Left renal pelvis (tissue), 4 donors: ENCODE results near the gene PRKN. TPM values are rescaled to one million over a fixed set of nuclear protein-coding genes. Genes with fewer than 3 reads are reported as not detected.

Experiments
- DNase-seq, 4 donors: peaks; one replicate each; pipeline ENCODE4 v3.0.0-alpha.2; 2013; ENCODE audit warnings: low read depth in 4 of 4, low spot score in 3 of 4
- polyA plus RNA-seq, 4 donors: library from polyadenylated mRNA; unstranded; fragments of 120-200 nt; gene quantifications; one replicate each; pipeline ENCODE4 v1.2.1, GENCODE V29; 2013; ENCODE audit not compliant: insufficient read length in 4 of 4

PRKN gene
- polyA plus RNA-seq, 4 donors = 1.5 to 11.9 (median 9.8) TPM

GRCh38 chr6:161798844-161799394 is 928.6 kb downstream of the PRKN start:
- DNase-seq = no peak

- no peak for DNase-seq
Measured at GRCh38 chr6:161796681-161797080, 930.9 kb downstream of the PRKN start.

GRCh38 chr6:161792851-161793493 is 934.6 kb downstream of the PRKN start:
- DNase-seq = no peak

- no peak for DNase-seq
Measured at GRCh38 chr6:161788531-161788930, 939.0 kb downstream of the PRKN start.

- no peak for DNase-seq
Measured at GRCh38 chr6:161772176-161772575, 955.4 kb downstream of the PRKN start.

GRCh38 chr6:161761966-161762365 is 965.6 kb downstream of the PRKN start:
- DNase-seq = no peak

GRCh38 chr6:161755080-161755479 is 972.5 kb downstream of the PRKN start:
- no peak for DNase-seq

GRCh38 chr6:161750686-161751085 is 976.9 kb downstream of the PRKN start:
- no peak for DNase-seq

- no peak for DNase-seq
Measured at GRCh38 chr6:161749576-161749975, 978.0 kb downstream of the PRKN start.

- DNase-seq = peak in 3 of 4 donors; percentile 16 to 46 (median 39)
Measured at GRCh38 chr6:161748535-161749416, 978.8 kb downstream of the PRKN start.

GRCh38 chr6:161747506-161747905 is 980.1 kb downstream of the PRKN start:
- DNase-seq = no peak

GRCh38 chr6:161745594-161746141 is 981.9 kb downstream of the PRKN start:
- DNase-seq = no peak

GRCh38 chr6:161745128-161745527 is 982.4 kb downstream of the PRKN start:
- no peak for DNase-seq

GRCh38 chr6:161744211-161745067 is 983.1 kb downstream of the PRKN start:
- no peak for DNase-seq

GRCh38 chr6:161743509-161744178 is 983.9 kb downstream of the PRKN start:
- no peak for DNase-seq

GRCh38 chr6:161740486-161740885 is 987.1 kb downstream of the PRKN start:
- DNase-seq = no peak

GRCh38 chr6:161736781-161737292 is 990.7 kb downstream of the PRKN start:
- DNase-seq = no peak

- no peak for DNase-seq
Measured at GRCh38 chr6:161736326-161736725, 991.2 kb downstream of the PRKN start.

- DNase-seq = no peak
Measured at GRCh38 chr6:161732594-161732993, 995.0 kb downstream of the PRKN start.
